HepG2 (cell line): ENCODE measurements around the gene EFNA2. TPM values are rescaled to one million over a fixed set of nuclear protein-coding genes. Genes with fewer than 3 reads are reported as not detected.

Experiments
- ATAC-seq: fragments of 200-7000 bp; cut with Tn5 transposase; 3 replicates; pipeline ENCODE4 v1.9.1; 2020; ENCODE audit warnings: mild to moderate bottlenecking, moderate library complexity
- BruUV-seq: library from RNA; stranded (reverse); fragments of 400-500 nt; replicated peaks from 2 replicates; lab custom pipeline; 2021; lab: Mats Ljungman, UMichigan
- CTCF ChIA-PET: fragments of 300-600 bp; formaldehyde crosslinking; extraction: SDS; loops from one replicate; lab custom pipeline; 2021; ENCODE audit warnings: low total read pairs, inconsistent platforms, low intra/inter-chr PET ratio; lab: Yijun Ruan, JAX
- POLR2A ChIA-PET: fragments of 350-600 bp; sonication (Branson Sonifier 250); formaldehyde crosslinking; loops from one replicate; lab custom pipeline; 2020; ENCODE audit warnings: antibody characterized with exemption, inconsistent platforms; lab: Yijun Ruan, JAX
- DNase-seq: peaks from one replicate; pipeline ENCODE4 v3.0.0-alpha.2; 2015; ENCODE audit warnings: low spot score
- FAIRE-seq: peaks from 3 replicates; lab custom pipeline; 2011; peaks lifted over from hg19 to GRCh38; lab: Jason Lieb, UNC
- H2AFZ ChIP-seq: one replicate; pipeline ENCODE4 v1.6.1; 2011; ENCODE audit warnings: low read length, inconsistent platforms
- H3K27ac ChIP-seq: fragments of 300-600 bp; 3 replicates; pipeline ENCODE4 v1.8.0; 2011; ENCODE audit warnings: mixed run types, mild to moderate bottlenecking, mixed read lengths, low read length, inconsistent platforms; ENCODE audit not compliant: insufficient read depth; ENCODE audit errors: extremely low read length
- H3K27me3 ChIP-seq, 2 experiments: fragments of 200-600 bp in 1 of 2; 2 replicates in 1 of 2; 3 replicates in 1 of 2; pipeline versions ENCODE4 v1.6.0 to v1.8.0; 2011; ENCODE audit warnings: low read length in 2 of 2, mild to moderate bottlenecking in 2 of 2, moderate library complexity in 2 of 2, inconsistent platforms in 1 of 2; ENCODE audit not compliant: insufficient read depth in 2 of 2, control insufficient read depth in 1 of 2
- H3K36me3 ChIP-seq, 2 experiments: fragments of 200-600 bp in 1 of 2; replicated peaks in 1 of 2; 2 replicates in 1 of 2; 3 replicates in 1 of 2; pipeline versions ENCODE4 v1.5.1 to v1.8.0; 2011; ENCODE audit warnings: low read length in 2 of 2, inconsistent platforms in 1 of 2; ENCODE audit not compliant: insufficient read depth in 2 of 2, control insufficient read depth in 1 of 2
- H3K4me1 ChIP-seq: 2 replicates; pipeline ENCODE4 v1.5.1; 2012; ENCODE audit warnings: low read length, inconsistent platforms; ENCODE audit not compliant: insufficient read depth
- H3K4me2 ChIP-seq: 2 replicates; pipeline ENCODE4 v1.6.0; 2011; ENCODE audit warnings: low read depth, low read length, inconsistent platforms
- H3K4me3 ChIP-seq, 3 experiments: fragments of 200-600 bp in 1 of 3; sonication (generic), shearing (Covaris generic) in 1 of 3; replicated peaks in 1 of 3; 2 replicates each; pipeline ENCODE4 v1.5.1; 2011 to 2016; ENCODE audit warnings: low read length in 3 of 3, inconsistent platforms in 2 of 3, low read depth in 2 of 3, mild to moderate bottlenecking in 2 of 3, control low read depth in 1 of 3, mixed read lengths in 1 of 3; ENCODE audit not compliant: insufficient read depth in 1 of 3
- H3K79me2 ChIP-seq: one replicate; pipeline ENCODE4 v1.6.1; 2011; ENCODE audit warnings: low read length, inconsistent platforms; ENCODE audit not compliant: insufficient read depth
- H3K9ac ChIP-seq: 2 replicates; pipeline ENCODE4 v1.6.0; 2011; ENCODE audit warnings: mild to moderate bottlenecking, low read depth, low read length, inconsistent platforms; ENCODE audit not compliant: insufficient read depth
- H3K9me3 ChIP-seq: 2 replicates; pipeline ENCODE4 v1.5.1; 2012; ENCODE audit warnings: mild to moderate bottlenecking, low read length
- H4K20me1 ChIP-seq: 2 replicates; pipeline ENCODE4 v1.6.0; 2011; ENCODE audit warnings: inconsistent platforms, mild to moderate bottlenecking, low read length, moderate library complexity; ENCODE audit not compliant: insufficient read depth
- HNF4G ChIP-seq, 2 experiments: sonication (generic) in 1 of 2; formaldehyde crosslinking in 1 of 2; IDR thresholded peaks; 2 replicates each; pipeline versions ENCODE4 v1.4.0 to v1.6.1; 2011 to 2020; ENCODE audit warnings: borderline replicate concordance in 2 of 2, low read depth in 2 of 2, mild to moderate bottlenecking in 2 of 2, low read length in 1 of 2, missing genetic modification reagents in 1 of 2, moderate library complexity in 1 of 2
- KDM1A ChIP-seq: IDR thresholded peaks from 2 replicates; pipeline ENCODE4 v1.6.1; 2016; ENCODE audit warnings: missing compliant biosample characterization
- KMT2A ChIP-seq: sonication (generic); formaldehyde crosslinking; IDR thresholded peaks from 2 replicates; pipeline ENCODE4 v1.4.0; 2020; ENCODE audit warnings: missing genetic modification reagents
- RXRB ChIP-seq: IDR thresholded peaks from 2 replicates; pipeline ENCODE4 v1.6.1; 2016; ENCODE audit warnings: borderline replicate concordance, missing genetic modification reagents, missing compliant biosample characterization
- ZFP36 ChIP-seq: fragments of 150-350 bp; IDR thresholded peaks from 2 replicates; pipeline ENCODE4 v1.6.1; 2018; ENCODE audit warnings: borderline replicate concordance, low read length, low read depth; ENCODE audit not compliant: partially characterized antibody
- ZMYM3 ChIP-seq: sonication (generic); formaldehyde crosslinking; IDR thresholded peaks from 2 replicates; pipeline ENCODE4 v1.5.1; 2020; ENCODE audit warnings: mild to moderate bottlenecking, missing genetic modification reagents
- ZNF3 ChIP-seq: IDR thresholded peaks from 2 replicates; pipeline ENCODE4 v1.7.0; 2017; ENCODE audit warnings: inconsistent platforms
- WGBS: methylation state at CpG from one replicate; pipeline ENCODE4 v1.1.6; 2017; ENCODE audit warnings: low lambda C conversion rate; 5-methylcytosine and 5-hydroxymethylcytosine counted together
- in situ Hi-C: cut with HindIII; loops from 2 replicates; pipeline ENCODE4 v1.10.0; 2017; ENCODE audit warnings: low pct_unique_long_range_greater_than_20kb; ENCODE audit not compliant: extremely low pct_ligation_motif_present
- intact Hi-C: fragments of 100-400 bp; cut with micrococcal nuclease; formaldehyde crosslinking; loops from one replicate; pipeline ENCODE4 v1.10.0; 2022; ENCODE audit not compliant: unreplicated experiment
- polyA plus RNA-seq, 8 experiments: library from polyadenylated mRNA; depleted of rRNA in 3 of 8; stranded (reverse) in 7 of 8; unstranded in 1 of 8; fragments of >200 nt; fragmentation: Illumina TruSeq in 4 of 8; extraction: Trizol in 4 of 8; gene quantifications; 2 replicates each; pipeline versions ENCODE4 v1.2.1 to v1.2.3, GENCODE V29; 2011 to 2016; ENCODE audit warnings: low read depth in 4 of 8, missing spikeins in 1 of 8, mixed read lengths in 1 of 8; ENCODE audit not compliant: insufficient read depth in 1 of 8
- total RNA-seq, 5 experiments: library from RNA; depleted of rRNA; stranded (reverse); fragments of >200 nt; fragmentation: Illumina TruSeq; extraction: Trizol; gene quantifications; 2 replicates each; pipeline ENCODE4 v1.2.3, GENCODE V29; 2016; ENCODE audit warnings: low read depth in 1 of 5

Gene EFNA2
- total and polyA plus RNA-seq, 2 of the 13 experiments (the other 11 are each of a cell fraction or from before 2014, with no cell fraction given) = 6.0 to 9.9 TPM

DNA sequence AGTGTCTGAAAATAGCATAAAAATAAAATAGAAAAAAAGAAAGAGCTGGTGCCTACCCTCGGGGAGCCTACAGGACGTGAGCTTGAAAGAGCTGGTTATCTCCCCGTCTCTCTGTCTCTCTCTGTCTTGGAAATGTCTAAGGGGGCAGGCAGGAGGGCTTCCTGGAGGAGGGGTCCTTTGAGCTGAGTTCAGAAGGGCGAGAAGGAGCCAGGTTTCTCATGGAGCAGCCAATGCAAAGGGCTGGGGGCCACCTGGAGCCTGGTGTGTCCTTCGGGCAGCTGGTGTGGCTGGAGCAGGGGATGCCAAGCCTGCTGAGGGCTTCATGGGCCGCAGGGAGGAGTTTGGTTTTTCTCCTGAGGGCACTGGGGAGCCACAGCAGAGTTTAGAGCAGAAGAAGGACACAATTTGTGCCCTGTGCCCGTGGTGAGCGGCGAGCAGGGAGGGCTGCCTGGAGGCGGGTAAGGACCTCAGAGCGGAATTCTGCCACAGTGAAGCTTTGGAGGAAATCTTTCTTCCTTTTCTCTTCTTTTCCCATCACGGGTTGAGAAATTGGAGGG is 38.7 kb downstream of the EFNA2 start:
- H2AFZ ChIP-seq = no peak overlapping the region
- no peak for ATAC-seq
- TF ChIP-seq ZFP36 (peak; percentile 58), KDM1A (CRISPR knock-in tag) (0 out of 2 replicates have a peak, but pooled peaks have one; percentile 32), HNF4G (IDR thresholded peaks at IDR 0.05; ENCODE audit: borderline replicate concordance, low read depth, low read length) (no peak), HNF4G (CRISPR knock-in tag; IDR thresholded peaks at IDR 0.05; ENCODE audit: borderline replicate concordance, low read depth) (no peak), KMT2A (CRISPR knock-in tag) (no peak), ZNF3 (CRISPR knock-in tag) (0 out of 2 replicates have a peak, but pooled peaks have one; percentile 30), RXRB (CRISPR knock-in tag) (no peak), ZMYM3 (CRISPR knock-in tag) (peak; percentile 47; the same call in 1 of the 2 replicates)

More for the DNA sequence above, 38.7 kb downstream of the EFNA2 start:
- H3K36me3 ChIP-seq = no peaks in the 10 kb centered on the region
- H3K4me1 ChIP-seq = peaks cover 52% of the 10 kb centered on the region
- peak overlapping the region; percentile 35 to 71 (median 48); a peak in 4 of 6 replicates for H3K4me3 ChIP-seq
- no peaks in the 10 kb centered on the region for H3K79me2 ChIP-seq
- no peaks in the 10 kb centered on the region; a peak in 2 of 5 replicates for H3K27me3 ChIP-seq
- peak overlapping the region; percentile 75 for H3K4me2 ChIP-seq
- POLR2A ChIA-PET = interaction anchor here (0.8 to 1.0 kb wide), 2 partner anchors 16 to 20 kb away, joined by 3 to 4 read pairs; no protein-coding TSS in a partner anchor
- H3K27ac ChIP-seq = no peak overlapping the region
- intact Hi-C loops (no loop called here), in situ Hi-C loops (no loop called here)
- 63% methylated on average over 9 of the region's 12 CpGs for WGBS
- peak overlapping the region; percentile 71 for H3K9ac ChIP-seq
- no peak for DNase-seq
- FAIRE-seq = no peak
- H4K20me1 ChIP-seq = no peaks in the 10 kb centered on the region
- CTCF ChIA-PET = no interaction called here
- no TSS peak for BruUV-seq
- no peaks in the 10 kb centered on the region for H3K9me3 ChIP-seq
